ENCODE measurements around the gene GAK.

GAK gene

DNA sequence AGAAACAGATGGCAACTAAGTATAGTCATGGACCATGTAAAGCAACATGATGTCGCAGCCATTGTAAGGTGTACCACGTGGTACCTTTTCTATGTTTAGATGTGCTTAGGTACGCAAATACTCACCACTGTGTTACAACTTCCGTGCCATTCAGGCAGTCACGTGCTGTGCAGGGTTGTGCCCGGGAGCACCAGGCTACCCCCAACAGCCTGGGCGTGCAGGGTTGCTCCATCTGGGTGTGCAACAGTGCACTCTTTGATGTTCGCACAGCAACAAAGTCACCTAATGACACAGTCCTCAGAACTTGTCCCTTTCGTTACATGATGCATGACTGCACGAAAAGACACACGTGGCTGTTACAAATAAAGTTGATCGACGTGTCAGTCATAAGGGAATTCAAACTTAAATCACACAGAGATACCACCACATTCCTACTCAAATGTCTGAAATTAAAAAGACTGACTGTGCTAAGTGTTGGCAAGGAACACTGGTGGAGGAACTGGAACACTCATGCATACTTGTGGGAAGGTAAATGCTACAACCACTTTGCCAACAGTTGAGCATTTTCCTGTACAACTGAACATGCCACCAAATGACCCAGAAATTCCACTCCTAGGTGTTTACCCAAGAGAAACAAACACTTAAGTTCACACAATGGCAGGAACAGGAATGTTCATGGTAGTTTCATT lies 130.5 kb downstream of the GAK start:
- no peak for DNase-seq
